K562 (cell line): ENCODE data around the gene DIS3L2. TPM values are rescaled to one million over a fixed set of nuclear protein-coding genes. Genes with fewer than 3 reads are reported as not detected.

Experiments
- ATAC-seq: fragments of 200-7000 bp; cut with Tn5 transposase; 3 replicates; pipeline ENCODE4 v1.9.1; 2020; ENCODE audit warnings: moderate library complexity
- BruUV-seq: library from RNA; stranded (reverse); fragments of 400-500 nt; replicated peaks from 2 replicates; lab custom pipeline; 2021; lab: Mats Ljungman, UMichigan
- CTCF ChIA-PET: fragments of 300-600 bp; formaldehyde crosslinking; extraction: SDS; loops from one replicate; lab custom pipeline; 2021; ENCODE audit warnings: low intra/inter-chr PET ratio; lab: Yijun Ruan, JAX
- POLR2A ChIA-PET: fragments of 300-600, 350-650 bp; sonication (Branson Sonifier 250); formaldehyde crosslinking; extraction: SDS; loops from one replicate; lab custom pipeline; 2021; ENCODE audit warnings: antibody characterized with exemption, inconsistent platforms; lab: Yijun Ruan, JAX
- DNase-seq, 4 experiments: peaks; one replicate each; pipeline versions ENCODE4 v3.0.0 to v3.0.0-alpha.2; 2011 to 2018; ENCODE audit warnings: low spot score in 3 of 4, mixed read lengths in 3 of 4; ENCODE audit errors: extremely low read depth in 1 of 4
- FAIRE-seq: peaks from 2 replicates; lab custom pipeline; 2011; peaks lifted over from hg19 to GRCh38; lab: Jason Lieb, UNC
- H2AFZ ChIP-seq: 2 replicates; pipeline ENCODE4 v1.6.0; 2011; ENCODE audit warnings: low read depth, low read length, control low read depth, inconsistent platforms
- H3K27ac ChIP-seq: fragments of 200-600 bp; 3 replicates; pipeline ENCODE4 v1.8.0; 2011; ENCODE audit warnings: low read depth, mild to moderate bottlenecking, control low read depth, inconsistent platforms, low read length, moderate library complexity, mixed read lengths; ENCODE audit errors: extremely low read depth
- H3K27me3 ChIP-seq, 2 experiments: fragments of 300-600 bp in 1 of 2; 2 replicates in 1 of 2; 3 replicates in 1 of 2; pipeline versions ENCODE4 v1.6.0 to v1.8.0; 2011; ENCODE audit warnings: inconsistent platforms in 2 of 2, low read length in 2 of 2, mild to moderate bottlenecking in 1 of 2, mixed read lengths in 1 of 2, moderate library complexity in 1 of 2; ENCODE audit not compliant: control insufficient read depth in 2 of 2, insufficient read depth in 2 of 2
- H3K36me3 ChIP-seq: fragments of 300-600 bp; 3 replicates; pipeline ENCODE4 v1.8.0; 2011; ENCODE audit warnings: mild to moderate bottlenecking, low read length, inconsistent platforms; ENCODE audit not compliant: control insufficient read depth, insufficient read depth
- H3K4me1 ChIP-seq, 2 experiments: fragments of 200-600 bp in 1 of 2; replicated peaks in 1 of 2; 2 replicates in 1 of 2; 3 replicates in 1 of 2; pipeline versions ENCODE4 v1.5.1 to v1.8.0; 2011; ENCODE audit warnings: inconsistent platforms in 2 of 2, low read length in 2 of 2, mild to moderate bottlenecking in 1 of 2, mixed read lengths in 1 of 2, moderate library complexity in 1 of 2; ENCODE audit not compliant: control insufficient read depth in 2 of 2, insufficient read depth in 2 of 2
- H3K4me2 ChIP-seq: 2 replicates; pipeline ENCODE4 v1.6.1; 2011; ENCODE audit warnings: low read length, control low read depth, inconsistent platforms, mixed read lengths; ENCODE audit not compliant: insufficient read depth
- H3K4me3 ChIP-seq: fragments of 200-600 bp; sonication (generic), shearing (Covaris generic); 2 replicates; pipeline ENCODE4 v1.5.1; 2016; ENCODE audit warnings: control low read depth, inconsistent platforms
- H3K79me2 ChIP-seq: fragments of 200-600 bp; 3 replicates; pipeline ENCODE4 v1.8.0; 2011; ENCODE audit warnings: low read length, inconsistent platforms; ENCODE audit not compliant: control insufficient read depth, insufficient read depth
- H3K9ac ChIP-seq, 2 experiments: 2 replicates each; pipeline versions ENCODE4 v1.6.0 to v1.6.1; 2011; ENCODE audit warnings: low read depth in 2 of 2, low read length in 2 of 2, control low read depth in 1 of 2, inconsistent platforms in 1 of 2, mild to moderate bottlenecking in 1 of 2, mixed read lengths in 1 of 2; ENCODE audit not compliant: insufficient read depth in 1 of 2
- H3K9me1 ChIP-seq: one replicate; pipeline ENCODE4 v1.6.0; 2011; ENCODE audit warnings: inconsistent platforms, mild to moderate bottlenecking, low read length, moderate library complexity; ENCODE audit not compliant: control insufficient read depth, insufficient read depth
- H3K9me3 ChIP-seq: replicated peaks from 2 replicates; pipeline ENCODE4 v1.5.1; 2011; ENCODE audit warnings: low read depth, low read length, inconsistent platforms; ENCODE audit not compliant: control insufficient read depth, insufficient read depth
- H4K20me1 ChIP-seq: replicated peaks from 2 replicates; pipeline ENCODE4 v1.6.1; 2011; ENCODE audit warnings: low read length, inconsistent platforms, mixed read lengths; ENCODE audit not compliant: control insufficient read depth, insufficient read depth
- BACH1 ChIP-seq: fragments of 200-800 bp; sonication (Bioruptor generic); IDR thresholded peaks from 2 replicates; pipeline ENCODE4 v1.6.1; 2016; ENCODE audit warnings: missing genetic modification characterization, missing compliant biosample characterization
- ETV6 ChIP-seq, 3 experiments: fragments of 150-350 bp in 1 of 3; sonication (generic) in 1 of 3; formaldehyde crosslinking in 1 of 3; IDR thresholded peaks; 2 replicates each; pipeline versions ENCODE4 v1.6.1 to v1.8.0; 2014 to 2022; ENCODE audit warnings: borderline replicate concordance in 2 of 3, low read depth in 2 of 3, antibody characterized with exemption in 1 of 3, low read length in 1 of 3, mild to moderate bottlenecking in 1 of 3, missing genetic modification reagents in 1 of 3
- HLTF ChIP-seq: fragments of 450-650 bp; IDR thresholded peaks from 2 replicates; pipeline ENCODE4 v1.6.1; 2016
- KDM1A ChIP-seq, 2 experiments: fragments of 450-650 bp; IDR thresholded peaks; 2 replicates each; pipeline ENCODE4 v1.6.1; 2016; ENCODE audit warnings: mild to moderate bottlenecking in 2 of 2
- MAFF ChIP-seq: IDR thresholded peaks from 2 replicates; pipeline ENCODE4 v1.6.1; 2012; ENCODE audit warnings: low read length, improper control_type of control experiment
- PTBP1 ChIP-seq: fragments of 200-400 bp; formaldehyde crosslinking; IDR thresholded peaks from 2 replicates; pipeline ENCODE4 v1.6.1; 2017; ENCODE audit warnings: low read depth, low read length
- RUNX1 ChIP-seq: sonication (generic); IDR thresholded peaks from 2 replicates; pipeline ENCODE4 v1.6.1; 2016; ENCODE audit warnings: antibody characterized with exemption, low read depth
- WHSC1 ChIP-seq: IDR thresholded peaks from one replicate; pipeline ENCODE4 v1.6.1; 2012; ENCODE audit warnings: low read length, control low read depth, inconsistent platforms
- WGBS: fragments of 100-300 bp; shearing (Covaris generic); methylation state at CpG from one replicate; pipeline ENCODE4 v1.1.6; 2016; ENCODE audit warnings: low coverage, mixed read lengths; ENCODE audit not compliant: insufficient coverage; ENCODE audit errors: missing lambda C conversion rate; 5-methylcytosine and 5-hydroxymethylcytosine counted together
- in situ Hi-C: fragments of 300-500 bp; cut with MboI; formaldehyde crosslinking; loops from 4 replicates; pipeline ENCODE4 v1.15.0; 2018; ENCODE audit warnings: inconsistent platforms, mixed read lengths
- intact Hi-C: fragments of 100-400 bp; cut with micrococcal nuclease; formaldehyde crosslinking; loops from 2 replicates; pipeline ENCODE4 v1.14.2; 2022
- polyA plus RNA-seq, 8 experiments: library from polyadenylated mRNA; depleted of rRNA in 4 of 8; stranded (reverse) in 5 of 8; unstranded in 3 of 8; fragments of >200 nt; fragmentation: Nextera tagmentation in 2 of 8; fragmentation: Illumina TruSeq in 1 of 8; extraction: Ambion mirVana in 2 of 8; extraction: Trizol in 1 of 8; gene quantifications; 2 replicates each; pipeline versions ENCODE4 v1.2.1 to v1.2.3, GENCODE V29; 2011 to 2014; ENCODE audit warnings: inconsistent platforms in 1 of 8, missing spikeins in 1 of 8
- total RNA-seq, 7 experiments: library from RNA; depleted of rRNA in 6 of 7; stranded (reverse); fragments of >200 nt in 6 of 7; fragmentation: Illumina TruSeq in 2 of 7; extraction: Trizol in 2 of 7; gene quantifications; 2 replicates each; pipeline versions ENCODE4 v1.2.1 to v1.2.3, GENCODE V29; 2011 to 2021; ENCODE audit warnings: low replicate concordance in 1 of 7
- TF ChIP-seq, protein P1 (sequence below): fragments of 450-650 bp; IDR thresholded peaks from 2 replicates; pipeline ENCODE4 v1.6.1; 2016; ENCODE audit warnings: borderline replicate concordance

DIS3L2 gene
- total and polyA plus RNA-seq, 9 of the 15 experiments (the other 6 are each of a cell fraction or from before 2014, with no cell fraction given), result 1.5 to 19.2 (median 11.2) TPM

DNA sequence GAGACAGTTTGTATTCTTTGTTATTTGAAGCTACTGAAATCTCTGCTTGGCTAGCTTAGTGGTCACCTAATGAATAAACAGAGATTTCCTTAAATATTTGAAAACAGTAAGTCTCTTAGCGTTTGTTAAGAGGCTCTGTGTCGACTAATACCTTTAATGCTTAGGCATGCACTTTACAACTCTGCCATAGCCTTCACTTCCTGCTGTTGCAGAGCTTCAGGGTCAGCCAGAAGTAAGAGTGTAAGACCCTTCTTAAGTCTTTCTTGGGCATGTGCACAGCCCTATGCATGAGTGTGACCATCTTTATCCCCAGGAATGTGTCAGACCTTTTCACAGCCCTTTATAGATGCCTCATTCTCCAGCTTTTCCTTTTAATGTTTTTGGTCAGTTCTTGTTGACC lies 221.8 kb downstream of the DIS3L2 start:
- CTCF ChIA-PET, result no interaction called here
- Histone ChIP-seq H3K79me2 (no peaks in the 10 kb centered on the region), H3K9ac (no peak overlapping the region), H3K9me3 (no peaks in the 10 kb centered on the region), H4K20me1 (no peaks in the 10 kb centered on the region), H3K27ac (no peak overlapping the region), H3K9me1 (no peaks in the 10 kb centered on the region), H2AFZ (no peak overlapping the region), H3K27me3 (no peaks in the 10 kb centered on the region), H3K4me2 (no peak overlapping the region), H3K4me3 (no peak overlapping the region), H3K4me1 (no peaks in the 10 kb centered on the region), H3K36me3 (no peaks in the 10 kb centered on the region)
- FAIRE-seq (no peak), DNase-seq (no peak), ATAC-seq (no peak)
- 62% methylated on average over 2 of the region's 2 CpGs for WGBS
- in situ Hi-C loops, result no loop called here
- POLR2A ChIA-PET, result interaction anchor here (0.6 kb wide), 1 partner anchor 9 kb away, joined by 3 read pairs; no protein-coding TSS in a partner anchor
- TF ChIP-seq PTBP1 (no peak), RUNX1 (no peak), MAFF (no peak), ETV6 (IDR thresholded peaks at IDR 0.05; ENCODE audit: borderline replicate concordance in 1 of 2, low read depth in 2 of 2, low read length in 1 of 2) (no peak), ETV6 (CRISPR knock-in tag; IDR thresholded peaks at IDR 0.05; ENCODE audit: borderline replicate concordance) (no peak), WHSC1 (no peak), HLTF (no peak), KDM1A (IDR thresholded peaks at IDR 0.05) (no peak), BACH1 (no peak)
- TF ChIP-seq, protein P1, sequence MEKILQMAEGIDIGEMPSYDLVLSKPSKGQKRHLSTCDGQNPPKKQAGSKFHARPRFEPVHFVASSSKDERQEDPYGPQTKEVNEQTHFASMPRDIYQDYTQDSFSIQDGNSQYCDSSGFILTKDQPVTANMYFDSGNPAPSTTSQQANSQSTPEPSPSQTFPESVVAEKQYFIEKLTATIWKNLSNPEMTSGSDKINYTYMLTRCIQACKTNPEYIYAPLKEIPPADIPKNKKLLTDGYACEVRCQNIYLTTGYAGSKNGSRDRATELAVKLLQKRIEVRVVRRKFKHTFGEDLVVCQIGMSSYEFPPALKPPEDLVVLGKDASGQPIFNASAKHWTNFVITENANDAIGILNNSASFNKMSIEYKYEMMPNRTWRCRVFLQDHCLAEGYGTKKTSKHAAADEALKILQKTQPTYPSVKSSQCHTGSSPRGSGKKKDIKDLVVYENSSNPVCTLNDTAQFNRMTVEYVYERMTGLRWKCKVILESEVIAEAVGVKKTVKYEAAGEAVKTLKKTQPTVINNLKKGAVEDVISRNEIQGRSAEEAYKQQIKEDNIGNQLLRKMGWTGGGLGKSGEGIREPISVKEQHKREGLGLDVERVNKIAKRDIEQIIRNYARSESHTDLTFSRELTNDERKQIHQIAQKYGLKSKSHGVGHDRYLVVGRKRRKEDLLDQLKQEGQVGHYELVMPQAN, result no peak
- intact Hi-C loops, result no loop called here
- BruUV-seq, result no TSS peak
